ENCODE measurements around the gene TMEM179B. TPM values are rescaled to one million over a fixed set of nuclear protein-coding genes. Genes with fewer than 3 reads are reported as not detected.

TMEM179B gene
- total and polyA plus RNA-seq, 9 of the 15 experiments (the other 6 are each of a cell fraction or from before 2014, with no cell fraction given) = 27.7 to 105 (median 37.0) TPM

- TF ChIP-seq CTCFL (IDR thresholded peaks at IDR 0.05; ENCODE audit: borderline replicate concordance, insufficient read depth, low read depth, low read length, poor library complexity, severe bottlenecking) (no peak), MXD1 (CRISPR knock-in tag; IDR thresholded peaks at IDR 0.05; ENCODE audit: borderline replicate concordance, poor library complexity, severe bottlenecking) (no peak), TBL1XR1 (IDR thresholded peaks at IDR 0.05; ENCODE audit: low read length in 2 of 2) (no peak), ZNF280B (CRISPR knock-in tag; IDR thresholded peaks at IDR 0.05) (no peak), ZNF263 (CRISPR knock-in tag; IDR thresholded peaks at IDR 0.05; ENCODE audit: borderline replicate concordance) (peak; percentile 24; the same call in 1 of the 2 replicates), ARNT (IDR thresholded peaks at IDR 0.05) (no peak), ZBTB1 (CRISPR knock-in tag; IDR thresholded peaks at IDR 0.05; ENCODE audit: borderline replicate concordance, low read depth) (no peak), ZNF766 (CRISPR knock-in tag; conservative IDR thresholded peaks at IDR 0.05) (peak; percentile 85; the same call in 1 of the 2 replicates), ZNF175 (CRISPR knock-in tag; IDR thresholded peaks at IDR 0.05; ENCODE audit: low read depth) (no peak), RHOXF2B (CRISPR knock-in tag; conservative IDR thresholded peaks at IDR 0.05) (no peak), ZNF407 (IDR thresholded peaks at IDR 0.05; ENCODE audit: low read depth) (no peak), PCBP1 (IDR thresholded peaks at IDR 0.05; ENCODE audit: low read depth, low read length, poor library complexity, severe bottlenecking) (peak; percentile 92)
Observed at GRCh38 chr11:62771144-62772021, 15.8 kb upstream of the TMEM179B start, which contains the start of gene TAF6L (continued).
